ENCODE measurements around the gene P4HB. TPM values are rescaled to one million over a fixed set of nuclear protein-coding genes. Genes with fewer than 3 reads are reported as not detected.

P4HB gene
- total RNA-seq, 1 donor from 2014 or later: 267 TPM

GRCh38 chr17:81858967-81859905 is 1.1 kb downstream of the P4HB start:
- peak overlapping the region; percentile 97 for H3K27ac ChIP-seq (replicated peaks)
- H3K27me3 ChIP-seq (ENCODE audit: low read depth): no peaks in the 10 kb centered on the region
- H3K4me1 ChIP-seq: peaks cover 87% of the 10 kb centered on the region
- H3K4me3 ChIP-seq: peak overlapping the region; percentile 91
- TF ChIP-seq CTCF (IDR thresholded peaks at IDR 0.05; ENCODE audit: borderline replicate concordance): no peak
- H3K9me3 ChIP-seq (replicated peaks): no peaks in the 10 kb centered on the region
- intact Hi-C loops (cut with micrococcal nuclease): no loop called here
- H3K36me3 ChIP-seq: peaks cover 42% of the 10 kb centered on the region
- DNase-seq: no peak

DNA sequence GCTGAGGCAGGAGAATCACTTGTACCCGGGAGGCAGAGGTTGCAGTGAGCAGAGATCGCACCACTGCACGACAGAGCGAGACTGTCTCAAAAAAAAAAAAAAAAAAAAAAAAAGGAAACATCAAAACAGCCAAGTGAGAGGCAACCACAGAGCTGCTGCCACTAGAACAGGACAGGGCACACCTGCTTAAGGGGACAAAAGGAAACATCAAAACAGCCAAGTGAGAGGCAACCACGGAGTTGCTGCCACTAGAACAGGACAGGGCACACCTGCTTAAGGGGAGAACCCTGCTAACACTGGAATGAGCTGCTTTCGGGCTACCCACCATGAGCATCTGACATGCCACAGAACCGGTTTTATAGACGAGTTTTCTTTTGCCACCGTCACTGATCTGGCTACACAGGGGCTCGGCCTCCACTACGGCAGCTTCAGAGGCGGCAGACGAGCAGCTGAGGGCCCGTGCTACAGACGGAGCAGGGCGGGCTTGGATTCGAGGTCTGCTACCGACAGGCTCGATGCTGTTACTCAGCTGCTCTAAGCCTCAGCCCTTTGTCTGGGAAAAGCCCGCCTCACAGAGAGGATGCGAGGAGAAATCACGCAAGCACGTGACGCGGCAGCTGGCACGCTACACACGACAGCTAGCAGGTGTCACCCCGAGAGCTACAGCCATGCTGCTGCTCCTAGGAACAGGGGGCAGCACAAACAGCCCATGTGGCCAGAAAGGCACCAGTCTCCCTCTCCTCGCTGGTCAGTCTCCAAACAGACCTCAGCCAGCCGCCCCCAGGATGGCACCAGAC is 2.0 kb downstream of the P4HB start:
- Histone ChIP-seq H3K4me1 (peaks cover 82% of the 10 kb centered on the region), H3K9me3 (replicated peaks) (no peaks in the 10 kb centered on the region), H3K27ac (replicated peaks) (no peak overlapping the region), H3K27me3 (ENCODE audit: low read depth) (no peaks in the 10 kb centered on the region), H3K36me3 (peaks cover 51% of the 10 kb centered on the region), H3K4me3 (peak overlapping the region; percentile 91)
- TF ChIP-seq CTCF (IDR thresholded peaks at IDR 0.05; ENCODE audit: borderline replicate concordance): no peak
- intact Hi-C loops (cut with micrococcal nuclease): no loop called here
- DNase-seq: no peak

DNA sequence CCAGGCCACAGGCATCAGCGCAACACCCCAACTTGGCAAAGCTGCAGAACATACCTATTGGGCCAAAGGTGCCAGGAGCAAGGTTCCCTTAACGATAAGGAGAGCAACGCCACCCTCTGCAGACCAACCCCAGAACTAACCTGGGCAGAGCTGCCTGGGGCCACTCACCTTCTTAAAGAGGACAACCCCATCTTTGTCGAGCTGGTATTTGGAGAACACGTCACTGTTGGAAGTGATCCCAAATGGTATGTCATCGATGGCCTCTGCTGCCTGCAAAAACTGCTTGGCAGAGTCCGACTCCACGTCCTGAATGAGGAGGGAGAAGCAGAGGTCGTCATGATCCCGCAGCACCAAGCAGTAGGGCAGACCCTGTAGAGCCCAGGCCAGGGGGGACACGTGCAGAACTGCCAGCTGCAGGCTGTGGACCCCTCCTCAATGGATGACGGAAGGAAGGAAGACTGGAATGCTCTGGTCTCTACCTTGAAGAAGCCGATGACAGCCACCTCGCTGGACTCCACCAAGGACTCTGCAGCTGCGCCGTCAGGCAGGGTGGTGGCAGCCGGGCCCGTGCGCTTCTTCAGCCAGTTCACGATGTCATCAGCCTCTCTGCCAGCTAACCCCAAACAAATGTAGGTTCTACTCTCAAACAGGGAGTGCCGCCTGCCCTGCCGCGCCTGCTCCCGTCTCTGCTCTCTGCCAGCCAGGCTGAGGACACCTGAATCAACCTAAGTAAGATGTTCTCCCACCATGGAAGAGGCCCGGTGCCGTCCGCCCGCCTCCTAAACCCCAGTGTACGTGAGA is 5.2 kb downstream of the P4HB start:
- Histone ChIP-seq H3K4me3 (no peak overlapping the region), H3K4me1 (peaks cover 56% of the 10 kb centered on the region), H3K9me3 (replicated peaks) (no peaks in the 10 kb centered on the region), H3K27me3 (ENCODE audit: low read depth) (no peaks in the 10 kb centered on the region), H3K36me3 (peaks cover 80% of the 10 kb centered on the region), H3K27ac (replicated peaks) (peak overlapping the region; percentile 48)
- peak; percentile 19 for TF ChIP-seq CTCF (IDR thresholded peaks at IDR 0.05; ENCODE audit: borderline replicate concordance)
- intact Hi-C loops (cut with micrococcal nuclease): no loop called here
- DNase-seq: no peak

DNA sequence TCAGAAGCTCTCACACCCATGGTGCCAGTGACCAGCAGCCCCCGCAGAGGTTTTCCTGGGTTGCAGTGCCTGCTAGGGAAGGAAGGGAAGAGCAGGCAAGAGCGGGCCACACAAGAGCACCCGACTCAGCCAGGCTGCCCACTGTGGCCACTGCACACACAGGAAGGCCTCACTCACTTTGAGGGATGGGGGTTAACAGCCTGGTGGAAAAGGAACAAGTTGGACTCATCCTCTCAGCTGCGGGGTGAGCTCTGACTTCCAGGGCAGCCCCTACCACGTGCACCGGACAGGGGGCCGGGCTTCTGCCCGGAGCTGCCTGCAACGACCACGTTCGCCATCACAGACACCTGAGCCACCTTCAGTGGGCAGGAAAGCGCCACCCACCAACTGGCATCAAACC is 8.1 kb downstream of the P4HB start:
- intact Hi-C loops (cut with micrococcal nuclease): no loop called here
- TF ChIP-seq CTCF (IDR thresholded peaks at IDR 0.05; ENCODE audit: borderline replicate concordance): no peak
- Histone ChIP-seq H3K9me3 (replicated peaks) (no peaks in the 10 kb centered on the region), H3K4me1 (peaks cover 27% of the 10 kb centered on the region), H3K27ac (replicated peaks) (no peak overlapping the region), H3K4me3 (no peak overlapping the region), H3K27me3 (ENCODE audit: low read depth) (no peaks in the 10 kb centered on the region), H3K36me3 (peaks cover 90% of the 10 kb centered on the region)
- no peak for DNase-seq

DNA sequence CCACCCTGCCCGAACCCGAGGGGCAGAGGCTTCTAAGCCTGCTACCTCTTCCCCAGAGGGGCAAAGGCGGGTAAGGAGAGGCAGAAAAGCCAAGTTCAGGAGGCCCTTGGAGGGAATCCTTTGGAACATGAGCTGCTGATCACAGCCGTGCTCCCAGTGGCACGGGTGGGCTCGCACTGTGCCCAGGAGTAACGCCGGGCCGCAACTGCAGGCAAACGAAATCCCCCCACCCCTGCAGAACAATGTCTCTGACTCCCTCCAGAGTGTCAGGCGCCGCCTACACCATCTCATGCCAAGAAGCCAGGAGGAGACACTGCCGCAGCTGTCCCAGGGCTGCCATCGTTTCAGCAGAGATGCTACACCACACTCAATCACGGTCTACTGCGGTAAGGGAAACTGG is 8.9 kb downstream of the P4HB start:
- H3K27ac ChIP-seq (replicated peaks): no peak overlapping the region
- H3K36me3 ChIP-seq: peaks cover 90% of the 10 kb centered on the region
- TF ChIP-seq CTCF (IDR thresholded peaks at IDR 0.05; ENCODE audit: borderline replicate concordance): no peak
- H3K4me1 ChIP-seq: peaks cover 20% of the 10 kb centered on the region
- no peaks in the 10 kb centered on the region for H3K9me3 ChIP-seq (replicated peaks)
- H3K27me3 ChIP-seq (ENCODE audit: low read depth): no peaks in the 10 kb centered on the region
- intact Hi-C loops (cut with micrococcal nuclease): no loop called here
- no peak for DNase-seq
- H3K4me3 ChIP-seq: no peak overlapping the region

All from left ventricle myocardium inferior (tissue), 1 donor.